Measurements from ENCODE around the gene EEF1A2.

Gene EEF1A2

DNA sequence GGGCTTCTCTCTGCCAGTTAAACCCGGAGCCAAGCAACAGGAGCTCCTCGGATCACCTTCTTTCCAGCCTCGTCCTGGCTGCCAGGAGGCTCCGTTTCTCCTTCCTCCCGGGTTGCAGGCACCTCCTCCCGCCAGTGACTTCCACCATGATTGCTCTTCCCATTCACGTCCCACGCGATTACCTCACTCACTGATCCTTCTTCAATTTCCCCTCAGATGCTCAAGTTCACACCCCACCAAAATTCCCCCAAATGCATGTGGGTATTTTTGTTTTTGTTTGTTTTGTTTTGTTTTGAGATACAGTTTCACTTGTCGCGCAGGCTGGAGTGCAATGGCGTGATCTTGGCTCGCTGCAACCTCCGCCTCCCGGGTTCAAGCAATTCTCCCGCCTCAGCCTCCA lies 51.6 kb downstream of the EEF1A2 start:
- no peak for DNase-seq

DNA sequence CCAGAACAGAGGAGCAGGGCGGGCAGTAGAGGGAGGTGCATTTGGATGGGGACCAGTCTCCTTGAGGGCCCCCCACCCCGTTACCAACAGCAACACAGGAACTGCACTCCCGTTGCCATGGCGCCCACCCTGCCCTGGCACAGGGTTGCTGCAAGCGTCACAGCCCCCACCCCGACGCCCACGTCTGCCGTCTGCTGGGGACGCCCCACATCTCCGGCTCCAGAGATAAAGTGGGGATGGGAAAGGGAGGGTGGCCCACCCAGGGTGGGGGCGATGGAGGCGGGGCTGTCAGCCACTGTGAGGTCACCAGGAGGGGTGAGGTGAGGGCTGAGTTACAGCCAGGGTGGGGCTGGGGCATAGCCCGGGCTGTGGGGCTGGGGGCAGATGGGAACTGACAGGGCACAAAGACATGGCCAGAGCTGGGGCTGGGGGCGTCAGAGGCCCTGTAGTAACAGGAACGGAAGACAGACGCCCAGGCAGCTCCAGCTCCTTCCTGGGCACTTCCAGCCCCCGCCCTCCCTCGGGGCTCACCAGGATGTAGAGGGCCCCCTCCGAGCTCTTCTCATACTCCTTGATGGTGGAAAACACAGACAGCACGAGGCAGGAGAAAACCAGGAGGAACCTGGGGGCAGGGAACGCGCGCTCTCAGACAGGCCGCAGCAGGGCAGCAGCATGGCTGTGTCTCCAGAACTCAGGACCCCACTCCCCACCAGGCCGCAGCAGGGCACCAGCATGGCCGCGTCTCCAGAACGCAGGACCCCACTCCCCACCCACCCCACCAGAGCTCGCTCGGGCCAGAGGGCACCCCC lies 52.5 kb downstream of the EEF1A2 start:
- DNase-seq: peak; percentile 7

DNA sequence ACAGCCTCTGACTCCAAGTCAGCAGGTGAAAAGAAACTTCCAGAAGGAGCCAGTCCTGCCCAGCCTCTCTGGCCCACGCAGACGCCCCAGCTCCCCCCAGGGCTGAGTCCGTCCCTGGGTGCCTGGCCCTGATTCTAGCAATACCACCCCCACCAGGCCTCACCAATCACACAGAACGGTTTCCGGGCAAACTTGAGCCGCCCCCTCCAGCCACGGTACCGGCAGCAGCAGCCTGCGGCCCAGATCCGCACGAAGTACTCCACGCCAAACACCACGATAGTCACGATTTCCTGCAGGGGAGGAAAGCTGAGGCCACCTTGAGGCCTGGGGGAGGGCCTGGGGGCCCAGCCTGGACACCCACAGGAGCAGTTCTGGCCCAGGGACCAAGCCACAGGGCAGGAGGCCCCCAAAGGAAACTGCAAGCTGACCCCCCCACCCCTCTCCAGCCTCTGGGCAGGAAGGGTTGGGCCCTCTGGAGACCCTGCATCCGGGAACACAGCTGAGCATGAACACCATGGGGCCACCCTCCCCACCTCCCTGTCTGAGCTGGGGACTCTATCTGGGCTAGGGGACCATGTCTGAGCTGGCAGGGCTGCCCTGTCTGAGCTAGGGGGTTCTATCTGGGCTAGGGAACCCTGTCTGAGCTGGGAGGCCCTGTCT lies 53.7 kb downstream of the EEF1A2 start:
- no peak for DNase-seq

DNA sequence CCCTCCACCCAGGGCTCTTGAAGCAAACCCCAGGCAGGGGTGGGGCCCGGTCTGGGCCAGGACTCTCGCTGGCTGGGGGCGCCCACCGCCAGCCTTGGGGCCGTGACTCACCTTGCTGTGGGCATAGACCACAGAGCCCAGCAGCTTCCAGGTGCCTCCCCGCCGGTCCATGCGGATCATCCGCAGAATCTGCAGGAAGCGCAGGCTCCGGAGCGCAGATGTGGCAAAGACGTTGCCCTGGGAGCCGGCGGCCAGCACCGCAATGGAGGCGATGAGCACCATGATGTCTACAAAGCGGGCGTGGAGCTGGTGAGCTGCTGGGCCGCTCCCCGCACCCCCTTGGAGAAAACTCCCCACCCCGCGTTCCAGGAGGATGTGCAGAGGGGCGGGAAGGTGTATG lies 54.3 kb downstream of the EEF1A2 start:
- DNase-seq: no peak

- DNase-seq: no peak
Observed at GRCh38 chr20:63443606-63444395, 55.1 kb downstream of the EEF1A2 start.

- peak; percentile 59 for DNase-seq
Observed at GRCh38 chr20:63442100-63442493, 56.8 kb downstream of the EEF1A2 start.

DNA sequence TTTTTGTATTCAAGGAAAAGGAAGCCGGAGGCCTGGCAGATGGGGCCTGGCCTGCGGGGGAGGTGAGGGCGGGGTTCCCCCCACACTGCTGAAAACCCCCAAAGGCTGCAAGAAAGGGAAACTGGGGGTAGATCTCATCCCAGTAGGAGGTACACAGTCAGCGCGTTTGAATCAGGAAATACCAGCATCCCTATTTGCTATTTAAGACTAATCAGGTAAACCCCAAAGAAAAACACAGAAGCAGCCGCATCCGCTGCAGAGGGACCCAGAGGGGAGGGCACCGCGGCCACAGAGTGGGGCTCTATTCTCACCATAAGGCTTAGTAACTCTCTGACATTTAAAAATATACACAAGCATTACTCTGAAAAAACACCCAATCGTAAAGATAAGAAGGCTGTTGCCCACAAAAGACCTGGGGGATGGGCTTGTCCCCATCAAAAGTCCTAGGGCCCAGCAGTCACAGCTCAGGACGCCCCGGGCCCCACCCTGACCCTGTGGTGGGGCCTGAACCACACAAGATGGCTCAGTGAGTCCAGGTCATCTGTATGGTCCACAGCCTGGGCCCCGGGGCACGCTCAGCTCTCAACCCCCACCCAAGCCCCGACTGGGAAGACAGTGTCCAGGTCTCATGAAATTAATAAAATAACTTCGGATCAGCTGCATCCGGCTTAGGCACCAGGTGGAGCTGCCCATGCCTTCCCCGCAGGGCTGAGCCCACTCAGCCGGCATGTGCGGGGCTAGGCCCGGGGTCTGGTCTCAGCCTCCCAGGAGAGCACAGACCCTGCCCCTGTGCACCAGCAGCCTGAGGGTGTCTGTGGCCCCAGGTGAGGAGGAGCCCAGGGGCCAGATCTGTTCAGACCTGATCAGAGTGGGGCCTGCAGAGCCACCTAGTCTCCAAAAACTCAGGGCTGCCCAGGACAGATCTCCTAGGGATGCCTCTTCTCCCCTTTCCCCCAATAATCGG lies 57.5 kb downstream of the EEF1A2 start:
- DNase-seq: no peak

GRCh38 chr20:63440366-63440955 lies 58.4 kb downstream of the EEF1A2 start:
- no peak for DNase-seq

- no peak for DNase-seq
Observed at GRCh38 chr20:63439866-63440265, 59.0 kb downstream of the EEF1A2 start.

DNA sequence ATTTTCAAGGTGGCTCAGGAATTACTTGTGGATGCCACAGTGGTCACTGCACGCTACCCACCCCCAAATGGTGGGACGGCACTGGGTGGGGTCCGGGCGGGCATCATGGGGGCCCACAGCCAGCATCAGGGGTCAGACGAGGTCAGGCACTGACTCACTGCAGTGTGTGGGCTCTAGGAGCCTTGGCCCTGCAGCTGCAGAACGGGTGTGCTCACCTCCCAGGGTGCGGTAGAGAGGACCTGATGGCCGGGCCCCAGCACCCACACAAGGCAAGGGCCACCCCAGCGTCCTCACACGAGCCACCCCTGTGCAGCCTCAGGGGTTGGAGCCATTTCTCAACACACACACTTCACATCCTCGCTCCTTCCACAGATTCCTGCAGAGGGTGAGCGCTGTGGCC lies 60.8 kb downstream of the EEF1A2 start:
- no peak for DNase-seq
